Lower lobe of right lung (tissue), 2 donors: ENCODE data around the gene FUBP3. TPM values are rescaled to one million over a fixed set of nuclear protein-coding genes. Genes with fewer than 3 reads are reported as not detected.

Source experiments
- ATAC-seq, 2 donors: fragments of 200-7000 bp; cut with Tn5 transposase; one replicate each; pipeline ENCODE4 v1.9.1; 2020 to 2022; ENCODE audit warnings: mild to moderate bottlenecking in 2 of 2, moderate library complexity in 2 of 2
- DNase-seq: peaks from one replicate; pipeline ENCODE4 v3.0.0-alpha.2; 2020
- H3K27ac ChIP-seq: fragments of 200-600 bp; one replicate; pipeline ENCODE4 v1.8.0; 2022
- H3K27me3 ChIP-seq: fragments of 200-600 bp; one replicate; pipeline ENCODE4 v1.8.0; 2022; ENCODE audit warnings: low read depth
- H3K36me3 ChIP-seq: fragments of 200-600 bp; one replicate; pipeline ENCODE4 v1.8.0; 2022; ENCODE audit warnings: mild to moderate bottlenecking
- H3K4me1 ChIP-seq: fragments of 200-600 bp; one replicate; pipeline ENCODE4 v1.8.0; 2022
- H3K4me3 ChIP-seq: fragments of 200-600 bp; one replicate; pipeline ENCODE4 v1.8.0; 2022; ENCODE audit warnings: mild to moderate bottlenecking
- H3K9me3 ChIP-seq: fragments of 200-600 bp; one replicate; pipeline ENCODE4 v1.8.0; 2022
- intact Hi-C: fragments of 100-400 bp; cut with DNase I; formaldehyde crosslinking; loops from one replicate; pipeline ENCODE4 v1.11.0; 2022
- total RNA-seq: library from RNA; stranded (reverse); fragmentation: NEBNext Ultra II Directional; extraction: Animal tissue kit (Norgen Biotek cat#: 25700); gene quantifications from one replicate; pipeline ENCODE4 v1.2.1, GENCODE V29; 2021
- TF ChIP-seq, protein P1 (sequence below): fragments of 200-600 bp; IDR thresholded peaks from one replicate; pipeline ENCODE4 v1.8.0; 2022; ENCODE audit warnings: antibody characterized with exemption, mild to moderate bottlenecking
- donor health status: DM: no; HTN: yes; CAD: no; lungs with severe emphysema.

FUBP3 gene
- total RNA-seq, 1 donor from 2014 or later: 46.8 TPM

GRCh38 chr9:130535818-130536521, 43.4 kb upstream of the FUBP3 start:
- Histone ChIP-seq H3K36me3 (no peaks in the 10 kb centered on the region), H3K4me3 (no peak overlapping the region), H3K9me3 (no peaks in the 10 kb centered on the region), H3K27me3 (peaks cover 66% of the 10 kb centered on the region), H3K4me1 (no peaks in the 10 kb centered on the region), H3K27ac (no peak overlapping the region)
- TF ChIP-seq, protein P1, sequence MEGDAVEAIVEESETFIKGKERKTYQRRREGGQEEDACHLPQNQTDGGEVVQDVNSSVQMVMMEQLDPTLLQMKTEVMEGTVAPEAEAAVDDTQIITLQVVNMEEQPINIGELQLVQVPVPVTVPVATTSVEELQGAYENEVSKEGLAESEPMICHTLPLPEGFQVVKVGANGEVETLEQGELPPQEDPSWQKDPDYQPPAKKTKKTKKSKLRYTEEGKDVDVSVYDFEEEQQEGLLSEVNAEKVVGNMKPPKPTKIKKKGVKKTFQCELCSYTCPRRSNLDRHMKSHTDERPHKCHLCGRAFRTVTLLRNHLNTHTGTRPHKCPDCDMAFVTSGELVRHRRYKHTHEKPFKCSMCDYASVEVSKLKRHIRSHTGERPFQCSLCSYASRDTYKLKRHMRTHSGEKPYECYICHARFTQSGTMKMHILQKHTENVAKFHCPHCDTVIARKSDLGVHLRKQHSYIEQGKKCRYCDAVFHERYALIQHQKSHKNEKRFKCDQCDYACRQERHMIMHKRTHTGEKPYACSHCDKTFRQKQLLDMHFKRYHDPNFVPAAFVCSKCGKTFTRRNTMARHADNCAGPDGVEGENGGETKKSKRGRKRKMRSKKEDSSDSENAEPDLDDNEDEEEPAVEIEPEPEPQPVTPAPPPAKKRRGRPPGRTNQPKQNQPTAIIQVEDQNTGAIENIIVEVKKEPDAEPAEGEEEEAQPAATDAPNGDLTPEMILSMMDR: no peak
- DNase-seq (no peak), ATAC-seq (no peak)
- intact Hi-C loops: no loop called here

DNA sequence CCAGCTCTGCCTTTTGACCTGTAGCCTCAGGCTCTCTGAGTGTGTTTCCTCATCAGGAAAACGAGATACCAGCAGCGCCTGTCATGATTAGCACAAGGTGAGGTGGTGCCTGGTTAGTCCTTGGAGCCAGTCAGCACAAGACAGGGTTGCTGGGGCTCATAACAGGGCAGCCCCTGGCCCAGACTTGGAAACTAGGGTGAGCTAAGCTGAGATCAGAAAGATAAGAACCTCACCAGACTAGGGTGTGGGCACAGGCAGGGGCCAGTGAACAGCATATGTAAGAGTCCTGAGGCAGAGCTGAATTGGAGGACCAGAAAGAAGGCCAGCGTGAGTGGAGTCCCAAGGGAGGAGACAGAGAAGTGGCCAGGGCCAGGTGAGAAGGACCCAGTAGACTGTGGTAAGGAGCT, 42.7 kb upstream of the FUBP3 start:
- Histone ChIP-seq H3K27ac (no peak overlapping the region), H3K4me3 (no peak overlapping the region), H3K36me3 (no peaks in the 10 kb centered on the region), H3K9me3 (no peaks in the 10 kb centered on the region), H3K4me1 (no peaks in the 10 kb centered on the region), H3K27me3 (peaks cover 73% of the 10 kb centered on the region)
- TF ChIP-seq, protein P1: no peak
- DNase-seq (no peak), ATAC-seq (no peak)
- intact Hi-C loops: no loop called here

GRCh38 chr9:130537346-130538050, 41.9 kb upstream of the FUBP3 start:
- ATAC-seq: peak; percentile 27 to 31
- no peak for DNase-seq
- H3K27me3 ChIP-seq: peaks cover 81% of the 10 kb centered on the region
- H3K27ac ChIP-seq: no peak overlapping the region
- no peak overlapping the region for H3K4me3 ChIP-seq
- intact Hi-C loops: no loop called here
- H3K9me3 ChIP-seq: no peaks in the 10 kb centered on the region
- TF ChIP-seq, protein P1: no peak
- no peaks in the 10 kb centered on the region for H3K36me3 ChIP-seq
- no peaks in the 10 kb centered on the region for H3K4me1 ChIP-seq

- ATAC-seq: no peak
- intact Hi-C loops: no loop called here
- no peak for DNase-seq
- Histone ChIP-seq H3K4me3 (no peak overlapping the region), H3K27me3 (peaks cover 70% of the 10 kb centered on the region), H3K9me3 (no peaks in the 10 kb centered on the region), H3K36me3 (no peaks in the 10 kb centered on the region), H3K4me1 (no peaks in the 10 kb centered on the region), H3K27ac (no peak overlapping the region)
- TF ChIP-seq, protein P1: no peak
Observed at GRCh38 chr9:130539420-130540223, 39.8 kb upstream of the FUBP3 start.

DNA sequence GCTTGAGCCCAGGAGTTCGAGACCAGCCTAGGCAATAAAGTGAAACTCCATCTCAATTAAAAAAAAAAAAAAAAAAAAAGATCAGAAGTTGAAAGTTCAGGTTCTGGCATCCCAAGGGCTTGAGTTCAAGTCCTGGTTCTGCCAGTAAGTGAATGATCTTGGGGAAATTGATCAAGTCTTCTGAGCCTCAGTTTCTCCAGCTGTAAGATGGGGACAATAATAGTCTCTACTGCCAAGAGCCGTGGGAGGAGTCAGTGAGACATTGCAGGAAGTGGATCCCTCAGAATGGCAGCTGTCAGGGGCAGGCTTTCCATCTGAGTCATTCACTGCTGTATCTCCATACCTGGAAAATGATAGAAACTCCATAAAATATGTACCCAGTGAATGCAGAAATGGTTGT, 37.8 kb upstream of the FUBP3 start:
- no peaks in the 10 kb centered on the region for H3K36me3 ChIP-seq
- TF ChIP-seq, protein P1: no peak
- ATAC-seq (no peak), DNase-seq (no peak)
- no peak overlapping the region for H3K27ac ChIP-seq
- intact Hi-C loops: no loop called here
- no peaks in the 10 kb centered on the region for H3K4me1 ChIP-seq
- H3K4me3 ChIP-seq: no peak overlapping the region
- peaks cover 55% of the 10 kb centered on the region for H3K27me3 ChIP-seq
- H3K9me3 ChIP-seq: no peaks in the 10 kb centered on the region
